HG03045 (cell line): ENCODE data around the gene DISC1.
"Not testable (repeated sequence)": the region's sequence is repeated elsewhere in the genome, so short reads cannot be mapped to it uniquely, and the experiment has no call there.

Experiments used
- ATAC-seq: cut with Tn5 transposase; IDR thresholded peaks from one replicate; pipeline ENCODE4 v1.9.1; 2021; ENCODE audit warnings: mild to moderate bottlenecking, moderate library complexity; ENCODE audit not compliant: unreplicated experiment

The DISC1 gene

GRCh38 chr1:231943084-231943483 lies 316.5 kb downstream of the DISC1 start:
- no peak for ATAC-seq

GRCh38 chr1:231948102-231948501 lies 321.5 kb downstream of the DISC1 start:
- not testable (repeated sequence) for ATAC-seq

GRCh38 chr1:231949277-231950091 lies 322.9 kb downstream of the DISC1 start:
- no peak for ATAC-seq

GRCh38 chr1:231950331-231951128 lies 323.9 kb downstream of the DISC1 start:
- ATAC-seq, result no peak

- no peak for ATAC-seq
These were observed 324.8 kb downstream of the DISC1 start for GRCh38 chr1:231951374-231951773.

GRCh38 chr1:231952154-231952553 lies 325.6 kb downstream of the DISC1 start:
- no peak for ATAC-seq

- no peak for ATAC-seq
These were observed 327.1 kb downstream of the DISC1 start for GRCh38 chr1:231953660-231954059.

GRCh38 chr1:231954751-231955150 lies 328.2 kb downstream of the DISC1 start:
- ATAC-seq, result no peak

- no peak for ATAC-seq
These were observed 330.8 kb downstream of the DISC1 start for GRCh38 chr1:231957359-231957758.

GRCh38 chr1:231958448-231958847 lies 331.9 kb downstream of the DISC1 start:
- ATAC-seq, result no peak

- no peak for ATAC-seq
These were observed 332.8 kb downstream of the DISC1 start for GRCh38 chr1:231959225-231959884.

GRCh38 chr1:231961801-231962200 lies 335.2 kb downstream of the DISC1 start:
- not testable (repeated sequence) for ATAC-seq

- ATAC-seq, result no peak
These were observed 336.0 kb downstream of the DISC1 start for GRCh38 chr1:231962636-231963035.

- ATAC-seq, result no peak
These were observed 337.7 kb downstream of the DISC1 start for GRCh38 chr1:231964241-231964640.

- no peak for ATAC-seq
These were observed 338.4 kb downstream of the DISC1 start for GRCh38 chr1:231964961-231965360.

- ATAC-seq, result no peak
These were observed 339.0 kb downstream of the DISC1 start for GRCh38 chr1:231965615-231966014.

- no peak for ATAC-seq
These were observed 340.4 kb downstream of the DISC1 start for GRCh38 chr1:231966983-231967382.

- no peak for ATAC-seq
These were observed 342.5 kb downstream of the DISC1 start for GRCh38 chr1:231969076-231969475.

GRCh38 chr1:231969761-231970160 lies 343.2 kb downstream of the DISC1 start:
- not testable (repeated sequence) for ATAC-seq

- ATAC-seq, result no peak
These were observed 344.1 kb downstream of the DISC1 start for GRCh38 chr1:231970684-231971083.

GRCh38 chr1:231971397-231972110 lies 345.0 kb downstream of the DISC1 start:
- no peak for ATAC-seq
